ENCODE data around the gene PDE4D. TPM values are rescaled to one million over a fixed set of nuclear protein-coding genes. Genes with fewer than 3 reads are reported as not detected.

PDE4D gene
- total RNA-seq, 1 experiment from 2014 or later = 3.3 TPM

GRCh38 chr5:59158165-59158564 is 735.4 kb downstream of the PDE4D start (continued):
- TF ChIP-seq, protein P1, sequence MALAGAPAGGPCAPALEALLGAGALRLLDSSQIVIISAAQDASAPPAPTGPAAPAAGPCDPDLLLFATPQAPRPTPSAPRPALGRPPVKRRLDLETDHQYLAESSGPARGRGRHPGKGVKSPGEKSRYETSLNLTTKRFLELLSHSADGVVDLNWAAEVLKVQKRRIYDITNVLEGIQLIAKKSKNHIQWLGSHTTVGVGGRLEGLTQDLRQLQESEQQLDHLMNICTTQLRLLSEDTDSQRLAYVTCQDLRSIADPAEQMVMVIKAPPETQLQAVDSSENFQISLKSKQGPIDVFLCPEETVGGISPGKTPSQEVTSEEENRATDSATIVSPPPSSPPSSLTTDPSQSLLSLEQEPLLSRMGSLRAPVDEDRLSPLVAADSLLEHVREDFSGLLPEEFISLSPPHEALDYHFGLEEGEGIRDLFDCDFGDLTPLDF (CRISPR knock-in tag; IDR thresholded peaks at IDR 0.05) = no peak
- TF ChIP-seq ETV6 (CRISPR knock-in tag; IDR thresholded peaks at IDR 0.05) = no peak
- TF ChIP-seq KAT7 (CRISPR knock-in tag; IDR thresholded peaks at IDR 0.05; ENCODE audit: borderline replicate concordance) = no peak
- no peak for TF ChIP-seq NFE2L1 (CRISPR knock-in tag; IDR thresholded peaks at IDR 0.05)
- no peak for TF ChIP-seq FOXP4 (CRISPR knock-in tag; IDR thresholded peaks at IDR 0.05)
- no peak for TF ChIP-seq USF2 (CRISPR knock-in tag; IDR thresholded peaks at IDR 0.05)
- TF ChIP-seq RELA (CRISPR knock-in tag; IDR thresholded peaks at IDR 0.05; ENCODE audit: borderline replicate concordance) = no peak
- TF ChIP-seq ZNF121 (CRISPR knock-in tag; IDR thresholded peaks at IDR 0.05) = no peak

- ATAC-seq = no peak
These were observed 736.5 kb downstream of the PDE4D start for GRCh38 chr5:59157068-59157467.

More at GRCh38 chr5:59157068-59157467, 736.5 kb downstream of the PDE4D start:
- POLR2A ChIA-PET = no interaction called here
- no peaks in the 10 kb centered on the region for H3K36me3 Mint-ChIP-seq
- peaks cover 6% of the 10 kb centered on the region for H3K4me1 Mint-ChIP-seq
- DNase-seq (ENCODE audit: low spot score) = no peak
- peaks cover 25% of the 10 kb centered on the region for H3K27me3 Mint-ChIP-seq (ENCODE audit: low read depth)
- CTCF ChIA-PET = no interaction called here
- H3K4me3 Mint-ChIP-seq = no peak overlapping the region
- TF ChIP-seq NFE2L1 (CRISPR knock-in tag; IDR thresholded peaks at IDR 0.05) (no peak), ZNF532 (CRISPR knock-in tag; IDR thresholded peaks at IDR 0.05; ENCODE audit: borderline replicate concordance) (no peak), GRHL2 (CRISPR knock-in tag; IDR thresholded peaks at IDR 0.05; ENCODE audit: insufficient replicate concordance, severe bottlenecking) (no peak), CDX4 (CRISPR knock-in tag; IDR thresholded peaks at IDR 0.05; ENCODE audit: borderline replicate concordance) (no peak), ATF1 (CRISPR knock-in tag; IDR thresholded peaks at IDR 0.05) (no peak)
- TF ChIP-seq, protein P2, sequence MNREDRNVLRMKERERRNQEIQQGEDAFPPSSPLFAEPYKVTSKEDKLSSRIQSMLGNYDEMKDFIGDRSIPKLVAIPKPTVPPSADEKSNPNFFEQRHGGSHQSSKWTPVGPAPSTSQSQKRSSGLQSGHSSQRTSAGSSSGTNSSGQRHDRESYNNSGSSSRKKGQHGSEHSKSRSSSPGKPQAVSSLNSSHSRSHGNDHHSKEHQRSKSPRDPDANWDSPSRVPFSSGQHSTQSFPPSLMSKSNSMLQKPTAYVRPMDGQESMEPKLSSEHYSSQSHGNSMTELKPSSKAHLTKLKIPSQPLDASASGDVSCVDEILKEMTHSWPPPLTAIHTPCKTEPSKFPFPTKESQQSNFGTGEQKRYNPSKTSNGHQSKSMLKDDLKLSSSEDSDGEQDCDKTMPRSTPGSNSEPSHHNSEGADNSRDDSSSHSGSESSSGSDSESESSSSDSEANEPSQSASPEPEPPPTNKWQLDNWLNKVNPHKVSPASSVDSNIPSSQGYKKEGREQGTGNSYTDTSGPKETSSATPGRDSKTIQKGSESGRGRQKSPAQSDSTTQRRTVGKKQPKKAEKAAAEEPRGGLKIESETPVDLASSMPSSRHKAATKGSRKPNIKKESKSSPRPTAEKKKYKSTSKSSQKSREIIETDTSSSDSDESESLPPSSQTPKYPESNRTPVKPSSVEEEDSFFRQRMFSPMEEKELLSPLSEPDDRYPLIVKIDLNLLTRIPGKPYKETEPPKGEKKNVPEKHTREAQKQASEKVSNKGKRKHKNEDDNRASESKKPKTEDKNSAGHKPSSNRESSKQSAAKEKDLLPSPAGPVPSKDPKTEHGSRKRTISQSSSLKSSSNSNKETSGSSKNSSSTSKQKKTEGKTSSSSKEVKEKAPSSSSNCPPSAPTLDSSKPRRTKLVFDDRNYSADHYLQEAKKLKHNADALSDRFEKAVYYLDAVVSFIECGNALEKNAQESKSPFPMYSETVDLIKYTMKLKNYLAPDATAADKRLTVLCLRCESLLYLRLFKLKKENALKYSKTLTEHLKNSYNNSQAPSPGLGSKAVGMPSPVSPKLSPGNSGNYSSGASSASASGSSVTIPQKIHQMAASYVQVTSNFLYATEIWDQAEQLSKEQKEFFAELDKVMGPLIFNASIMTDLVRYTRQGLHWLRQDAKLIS (CRISPR knock-in tag; IDR thresholded peaks at IDR 0.05; ENCODE audit: borderline replicate concordance) = no peak
- H3K27ac Mint-ChIP-seq = no peak overlapping the region
- H3K9me3 Mint-ChIP-seq = no peaks in the 10 kb centered on the region
